ENCODE data around the gene LMNB1.
"Not testable (repeated sequence)": the region's sequence is repeated elsewhere in the genome, so short reads cannot be mapped to it uniquely, and the experiment has no call there.

LMNB1 gene

GRCh38 chr5:126776499-126777256 lies at the start of gene LMNB1:
TSS of gene LMNB1 (plus strand) at chr5:126777136. CDS start at chr5:126777509, 373 bp downstream.
- peak; percentile 87 to 94 (median 87) for DNase-seq (ENCODE audit: low read depth in 3 of 3)

GRCh38 chr5:126732716-126733115 lies 44.2 kb upstream of the LMNB1 start:
- DNase-seq (ENCODE audit: low read depth in 3 of 3), result no peak

GRCh38 chr5:126734573-126734972 lies 42.4 kb upstream of the LMNB1 start:
- DNase-seq (ENCODE audit: low read depth in 3 of 3), result not testable (repeated sequence)

- DNase-seq (ENCODE audit: low read depth in 3 of 3), result no peak
These were observed 40.8 kb upstream of the LMNB1 start for GRCh38 chr5:126736141-126736540.

- DNase-seq (ENCODE audit: low read depth in 3 of 3), result no peak
These were observed 35.6 kb upstream of the LMNB1 start for GRCh38 chr5:126741361-126741760.

GRCh38 chr5:126742425-126742824 lies 34.5 kb upstream of the LMNB1 start:
- DNase-seq (ENCODE audit: low read depth in 3 of 3), result no peak

- DNase-seq (ENCODE audit: low read depth in 3 of 3), result no peak
These were observed 32.1 kb upstream of the LMNB1 start for GRCh38 chr5:126744836-126745235.

- no peak for DNase-seq (ENCODE audit: low read depth in 3 of 3)
These were observed 31.5 kb upstream of the LMNB1 start for GRCh38 chr5:126745259-126745992.

- no peak for DNase-seq (ENCODE audit: low read depth in 3 of 3)
These were observed 30.6 kb upstream of the LMNB1 start for GRCh38 chr5:126746290-126746689.

- no peak for DNase-seq (ENCODE audit: low read depth in 3 of 3)
These were observed 24.7 kb upstream of the LMNB1 start for GRCh38 chr5:126752081-126752785.

- DNase-seq (ENCODE audit: low read depth in 3 of 3), result no peak
These were observed 23.7 kb upstream of the LMNB1 start for GRCh38 chr5:126753227-126753626.

GRCh38 chr5:126754609-126755008 lies 22.3 kb upstream of the LMNB1 start:
- DNase-seq (ENCODE audit: low read depth in 3 of 3), result no peak

GRCh38 chr5:126755593-126755992 lies 21.3 kb upstream of the LMNB1 start:
- DNase-seq (ENCODE audit: low read depth in 3 of 3), result no peak

GRCh38 chr5:126757713-126758357 lies 19.1 kb upstream of the LMNB1 start:
- no peak for DNase-seq (ENCODE audit: low read depth in 3 of 3)

- DNase-seq (ENCODE audit: low read depth in 3 of 3), result no peak
These were observed 13.6 kb upstream of the LMNB1 start for GRCh38 chr5:126763371-126763770.

GRCh38 chr5:126769703-126770102 lies 7.2 kb upstream of the LMNB1 start:
- DNase-seq (ENCODE audit: low read depth in 3 of 3), result no peak

- not testable (repeated sequence) for DNase-seq (ENCODE audit: low read depth in 3 of 3)
These were observed 3.4 kb upstream of the LMNB1 start for GRCh38 chr5:126773536-126773935.

- not testable (repeated sequence) for DNase-seq (ENCODE audit: low read depth in 3 of 3)
These were observed 2.3 kb upstream of the LMNB1 start for GRCh38 chr5:126774595-126774994.

GRCh38 chr5:126777257-126777974 lies 480 bp downstream of the LMNB1 start:
- DNase-seq (ENCODE audit: low read depth in 3 of 3), result peak in 2 of 3 experiments; percentile 20 to 35

- DNase-seq (ENCODE audit: low read depth in 3 of 3), result peak; percentile 86 to 95 (median 86)
These were observed 1.2 kb downstream of the LMNB1 start for GRCh38 chr5:126777975-126778674.

All from stimulated activated CD4-positive, alpha-beta T cell treated with anti-CD3 and anti-CD28 coated beads, TNF-alpha, amount 100 ng/mL, for 24 hours (primary cell).